NCI-H1092 (cell line): ENCODE results near the gene MKNK2.

ENCODE experiments used
- DNase-seq: peaks from one replicate; lab custom pipeline; 2025; lab: John Stamatoyannopoulos, UW

Gene MKNK2

GRCh38 chr19:2057484-2058469 is 6.7 kb upstream of the MKNK2 start:
- no peak for DNase-seq

GRCh38 chr19:2056837-2057192 is 5.8 kb upstream of the MKNK2 start:
- no peak for DNase-seq

- no peak for DNase-seq
Measured at GRCh38 chr19:2055931-2056836, 5.1 kb upstream of the MKNK2 start.

GRCh38 chr19:2054763-2055162 is 3.7 kb upstream of the MKNK2 start:
- DNase-seq, result no peak

- DNase-seq, result no peak
Measured at GRCh38 chr19:2053601-2054389, 2.8 kb upstream of the MKNK2 start.

GRCh38 chr19:2051773-2052704 is 995 bp upstream of the MKNK2 start:
- no peak for DNase-seq

GRCh38 chr19:2050349-2050990 is 574 bp downstream of the MKNK2 start:
- no peak for DNase-seq

- DNase-seq, result no peak
Measured at GRCh38 chr19:2049741-2050348, 1.2 kb downstream of the MKNK2 start.

- no peak for DNase-seq
Measured at GRCh38 chr19:2048959-2049740, 1.9 kb downstream of the MKNK2 start.

GRCh38 chr19:2048104-2048958 is 2.7 kb downstream of the MKNK2 start:
- DNase-seq, result no peak

- no peak for DNase-seq
Measured at GRCh38 chr19:2047449-2048103, 3.5 kb downstream of the MKNK2 start.

GRCh38 chr19:2047076-2047448 is 4.0 kb downstream of the MKNK2 start:
- no peak for DNase-seq

GRCh38 chr19:2046046-2046907 is 4.8 kb downstream of the MKNK2 start:
- no peak for DNase-seq

GRCh38 chr19:2045501-2046045 is 5.5 kb downstream of the MKNK2 start:
- no peak for DNase-seq

GRCh38 chr19:2044709-2045500 is 6.1 kb downstream of the MKNK2 start:
- DNase-seq, result no peak
